GM12878 (cell line): ENCODE results near the gene RCVRN. TPM values are rescaled to one million over a fixed set of nuclear protein-coding genes. Genes with fewer than 3 reads are reported as not detected.

ENCODE experiments used
- ATAC-seq: fragments of 200-7000 bp; cut with Tn5 transposase; 3 replicates; pipeline ENCODE4 v1.9.1; 2020; ENCODE audit warnings: mild to moderate bottlenecking, moderate library complexity
- BruUV-seq: library from RNA; stranded (reverse); fragments of 400-500 nt; replicated peaks from 2 replicates; lab custom pipeline; 2021; lab: Mats Ljungman, UMichigan
- CTCF ChIA-PET: fragments of 300-600 bp; sonication (Branson Sonifier 250); formaldehyde crosslinking; extraction: SDS; loops from one replicate; lab custom pipeline; 2021; ENCODE audit warnings: inconsistent platforms; lab: Yijun Ruan, JAX
- POLR2A ChIA-PET: fragments of 350-600 bp; formaldehyde crosslinking; extraction: SDS; loops from one replicate; lab custom pipeline; 2021; ENCODE audit warnings: inconsistent platforms; lab: Charles Lee
- RAD21 ChIA-PET: fragments of 300-600 bp; sonication (Branson Sonifier 250); formaldehyde crosslinking; loops from one replicate; lab custom pipeline; 2023; ENCODE audit warnings: antibody characterized with exemption; ENCODE audit not compliant: unreplicated experiment; lab: Charles Lee
- SMC1A ChIA-PET: fragments of 300-600 bp; sonication (Branson Sonifier 250); formaldehyde crosslinking; loops from one replicate; lab custom pipeline; 2023; ENCODE audit not compliant: unreplicated experiment, uncharacterized antibody; lab: Charles Lee
- DNase-seq: peaks from one replicate; pipeline ENCODE4 v3.0.0-alpha.2; 2011; ENCODE audit warnings: low read depth, low spot score
- FAIRE-seq: peaks from 3 replicates; lab custom pipeline; 2011; peaks lifted over from hg19 to GRCh38; lab: Jason Lieb, UNC
- H2AFZ ChIP-seq: 2 replicates; pipeline ENCODE4 v1.6.0; 2011; ENCODE audit warnings: low read depth, low read length, control low read depth; ENCODE audit not compliant: control insufficient read depth
- H3K27ac ChIP-seq: 2 replicates; pipeline ENCODE4 v1.5.1; 2011; ENCODE audit warnings: control low read depth; ENCODE audit not compliant: control insufficient read depth, insufficient read depth
- H3K27me3 ChIP-seq, 2 experiments: replicated peaks in 1 of 2; 2 replicates each; pipeline versions ENCODE4 v1.6.0 to v1.6.1; 2011; ENCODE audit warnings: low read length in 1 of 2; ENCODE audit not compliant: control insufficient read depth in 2 of 2, insufficient read depth in 2 of 2
- H3K36me3 ChIP-seq, 2 experiments: 2 replicates each; pipeline ENCODE4 v1.5.1; 2011; ENCODE audit warnings: low read length in 1 of 2; ENCODE audit not compliant: control insufficient read depth in 2 of 2, insufficient read depth in 2 of 2
- H3K4me1 ChIP-seq: 2 replicates; pipeline ENCODE4 v1.6.1; 2011; ENCODE audit warnings: mild to moderate bottlenecking, low read length, moderate library complexity, mixed read lengths; ENCODE audit not compliant: control insufficient read depth, insufficient read depth
- H3K4me2 ChIP-seq: 2 replicates; pipeline ENCODE4 v1.6.0; 2011; ENCODE audit warnings: control low read depth; ENCODE audit not compliant: control insufficient read depth, insufficient read depth
- H3K4me3 ChIP-seq: fragments of 200-600 bp; sonication (generic); 2 replicates; pipeline ENCODE4 v1.5.1; 2016
- H3K79me2 ChIP-seq: 2 replicates; pipeline ENCODE4 v1.6.0; 2011; ENCODE audit warnings: low read length; ENCODE audit not compliant: control insufficient read depth, insufficient read depth
- H3K9ac ChIP-seq: 2 replicates; pipeline ENCODE4 v1.8.0; 2011; ENCODE audit warnings: low read length, control low read depth, mixed read lengths; ENCODE audit not compliant: control insufficient read depth, insufficient read depth
- H3K9me3 ChIP-seq: replicated peaks from 3 replicates; pipeline ENCODE4 v1.5.1; 2011; ENCODE audit warnings: mild to moderate bottlenecking, low read length; ENCODE audit not compliant: control insufficient read depth, insufficient read depth
- H4K20me1 ChIP-seq: 2 replicates; pipeline ENCODE4 v1.6.0; 2011; ENCODE audit not compliant: control insufficient read depth, insufficient read depth
- ASH2L ChIP-seq: fragments of 300-600, 200-600 bp; sonication (generic); IDR thresholded peaks from 2 replicates; pipeline ENCODE4 v1.6.1; 2017; ENCODE audit warnings: low read depth, mild to moderate bottlenecking, borderline replicate concordance
- ATF2 ChIP-seq: IDR thresholded peaks from 2 replicates; pipeline ENCODE4 v1.6.1; 2012; ENCODE audit warnings: low read length, inconsistent platforms
- ATF7 ChIP-seq: fragments of 450-650 bp; IDR thresholded peaks from 2 replicates; pipeline ENCODE4 v1.6.1; 2016; ENCODE audit warnings: low read depth, mild to moderate bottlenecking
- CHD4 ChIP-seq: fragments of 200-600 bp; sonication (generic); IDR thresholded peaks from 2 replicates; pipeline ENCODE4 v1.6.1; 2016; ENCODE audit warnings: mild to moderate bottlenecking
- CTCF ChIP-seq, 3 experiments: IDR thresholded peaks in 2 of 3; conservative IDR thresholded peaks in 1 of 3; 2 replicates each; pipeline ENCODE4 v1.5.1; 2011; ENCODE audit warnings: low read depth in 3 of 3, low read length in 3 of 3, mild to moderate bottlenecking in 3 of 3, control low read depth in 2 of 3, moderate library complexity in 2 of 3, inconsistent platforms in 1 of 3, mixed read lengths in 1 of 3; ENCODE audit not compliant: control insufficient read depth in 2 of 3, insufficient read depth in 1 of 3; ENCODE audit errors: extremely low read depth in 1 of 3
- E2F4 ChIP-seq: IDR thresholded peaks from 2 replicates; pipeline ENCODE4 v1.6.1; 2012; ENCODE audit warnings: low read depth, low read length, improper control_type of control experiment
- EGR1 ChIP-seq, 2 experiments: IDR thresholded peaks; 1 replicate in 1 of 2; 2 replicates in 1 of 2; pipeline ENCODE4 v1.6.1; 2011 to 2012; ENCODE audit warnings: low read depth in 2 of 2, low read length in 2 of 2, borderline replicate concordance in 1 of 2, mild to moderate bottlenecking in 1 of 2, moderate library complexity in 1 of 2
- EZH2 ChIP-seq: IDR thresholded peaks from 2 replicates; pipeline ENCODE4 v1.6.1; 2012; ENCODE audit warnings: low read depth, mild to moderate bottlenecking, control low read depth, inconsistent platforms, low read length, borderline replicate concordance; ENCODE audit not compliant: control insufficient read depth
- KDM1A ChIP-seq: fragments of 200-600 bp; sonication (generic); IDR thresholded peaks from 2 replicates; pipeline ENCODE4 v1.6.1; 2016; ENCODE audit warnings: borderline replicate concordance
- MYC ChIP-seq: IDR thresholded peaks from 2 replicates; pipeline ENCODE4 v1.6.1; 2011; ENCODE audit warnings: mild to moderate bottlenecking, low read length, moderate library complexity, inconsistent platforms; ENCODE audit not compliant: insufficient read depth, insufficient replicate concordance, insufficient read length, severe bottlenecking
- NFIC ChIP-seq: IDR thresholded peaks from 2 replicates; pipeline ENCODE4 v1.6.1; 2012; ENCODE audit warnings: low read depth, mild to moderate bottlenecking, inconsistent platforms, low read length, moderate library complexity
- PAX5 ChIP-seq: IDR thresholded peaks from 2 replicates; pipeline ENCODE4 v1.6.1; 2011; ENCODE audit warnings: low read depth, low read length, borderline replicate concordance
- RELA ChIP-seq: fragments of 450-650 bp; IDR thresholded peaks from 2 replicates; pipeline ENCODE4 v1.8.0; 2014; ENCODE audit warnings: borderline replicate concordance; ENCODE audit not compliant: partially characterized antibody
- RUNX3 ChIP-seq: IDR thresholded peaks from 2 replicates; pipeline ENCODE4 v1.6.1; 2012; ENCODE audit warnings: low read length, inconsistent platforms
- USF1 ChIP-seq: IDR thresholded peaks from 2 replicates; pipeline ENCODE4 v1.6.1; 2011; ENCODE audit warnings: borderline replicate concordance, low read depth, mild to moderate bottlenecking, moderate library complexity, mixed read lengths, low read length; ENCODE audit not compliant: insufficient read depth; ENCODE audit errors: extremely low read length
- ZNF622 ChIP-seq: fragments of 450-650 bp; IDR thresholded peaks from 2 replicates; pipeline ENCODE4 v1.6.1; 2017; ENCODE audit warnings: mild to moderate bottlenecking, inconsistent platforms
- WGBS: methylation state at CpG from one replicate; pipeline ENCODE4 v1.1.6; 2016; ENCODE audit warnings: low lambda C conversion rate; ENCODE audit not compliant: insufficient replicate concordance, insufficient coverage; ENCODE audit errors: missing lambda C conversion rate; 5-methylcytosine and 5-hydroxymethylcytosine counted together
- in situ Hi-C: fragments of 300-500 bp; cut with MboI; formaldehyde crosslinking; loops from 9 replicates; pipeline ENCODE4 v1.14.3; 2018; ENCODE audit warnings: mixed read lengths
- intact Hi-C: fragments of 100-400 bp; cut with micrococcal nuclease; formaldehyde crosslinking; loops from one replicate; pipeline ENCODE4 v1.14.2; 2022; ENCODE audit not compliant: unreplicated experiment
- polyA plus RNA-seq, 11 experiments: library from polyadenylated mRNA; depleted of rRNA in 4 of 11; unstranded in 6 of 11; stranded (reverse) in 5 of 11; fragments of >200 nt; fragmentation: Nextera tagmentation in 4 of 11; fragmentation: Illumina TruSeq in 1 of 11; extraction: Ambion mirVana in 4 of 11; extraction: Trizol in 1 of 11; gene quantifications; 1 replicate in 1 of 11; 2 replicates in 10 of 11; pipeline versions ENCODE4 v1.2.1 to v1.2.3, GENCODE V29; 2011 to 2016; ENCODE audit warnings: inconsistent platforms in 2 of 11, missing spikeins in 2 of 11, low read depth in 1 of 11
- total RNA-seq, 4 experiments: library from RNA; depleted of rRNA in 3 of 4; stranded (reverse); fragments of >200 nt in 3 of 4; fragmentation: Illumina TruSeq in 1 of 4; extraction: Trizol in 1 of 4; gene quantifications; 2 replicates each; pipeline versions ENCODE4 v1.2.1 to v1.2.3, GENCODE V29; 2013 to 2021

RCVRN gene
- total and polyA plus RNA-seq, 10 of the 15 experiments (the other 5 are each of a cell fraction or from before 2014, with no cell fraction given) = 0.07 to 0.23 (median 0.14) TPM; not detected in 6

- ATAC-seq = no peak
- RAD21 ChIA-PET = no interaction called here
- H4K20me1 ChIP-seq = no peaks in the 10 kb centered on the region
- H3K27ac ChIP-seq = no peak overlapping the region
- intact Hi-C loops = no loop called here
- H2AFZ ChIP-seq = no peak overlapping the region
- POLR2A ChIA-PET = no interaction called here
- no peak overlapping the region for H3K4me2 ChIP-seq
- H3K36me3 ChIP-seq = no peaks in the 10 kb centered on the region
- H3K9ac ChIP-seq = no peak overlapping the region
- no peaks in the 10 kb centered on the region for H3K27me3 ChIP-seq
- SMC1A ChIA-PET = interaction anchor here (0.6 kb wide), 1 partner anchor 21 kb away, joined by 3 read pairs; no protein-coding TSS in a partner anchor
- in situ Hi-C loops = no loop called here
- no peak for DNase-seq
- H3K9me3 ChIP-seq = no peaks in the 10 kb centered on the region; the same call in 2 of the 3 replicates
- H3K4me3 ChIP-seq = no peak overlapping the region
- FAIRE-seq = no peak
- H3K79me2 ChIP-seq = no peaks in the 10 kb centered on the region
- CTCF ChIA-PET = no interaction called here
- BruUV-seq = no TSS peak
- WGBS = 50% methylated on average over 1 of the region's 1 CpG
- H3K4me1 ChIP-seq = no peaks in the 10 kb centered on the region
- TF ChIP-seq CTCF (IDR thresholded peaks at IDR 0.05 in 2 of 3, conservative IDR thresholded peaks at IDR 0.05 in 1 of 3; ENCODE audit: control insufficient read depth in 2 of 3, extremely low read depth in 1 of 3, insufficient read depth in 1 of 3, low read depth in 3 of 3, low read length in 3 of 3) (no peak), MYC (no peak), RELA (no peak), CHD4 (no peak), ASH2L (no peak), KDM1A (no peak), USF1 (no peak), ZNF622 (no peak), E2F4 (no peak), EZH2 (no peak), EGR1 (IDR thresholded peaks at IDR 0.05; ENCODE audit: borderline replicate concordance in 1 of 2, low read depth in 2 of 2, low read length in 2 of 2) (no peak), PAX5 (no peak), NFIC (no peak), ATF7 (no peak), ATF2 (no peak), RUNX3 (no peak)
These were observed 42.9 kb downstream of the RCVRN start for GRCh38 chr17:9862220-9862619.
